SK-N-SH treated with all-trans-retinoic acid at 6 μM for 48 hours (cell line): ENCODE results near the gene B3GNT7.

Source experiments
- ARNTL ChIP-seq: fragments of 450-650 bp; formaldehyde crosslinking; IDR thresholded peaks from 2 replicates; pipeline ENCODE4 v1.5.0; 2020; ENCODE audit warnings: low read depth, mild to moderate bottlenecking, moderate library complexity, borderline replicate concordance
- ESRRG ChIP-seq: fragments of 250-450 bp; sonication (Bioruptor Pico); IDR thresholded peaks from 2 replicates; pipeline ENCODE4 v1.6.1; 2021; ENCODE audit warnings: mild to moderate bottlenecking
- GLIS3 ChIP-seq: fragments of 250-450 bp; sonication (Bioruptor Pico); IDR thresholded peaks from 2 replicates; pipeline ENCODE4 v1.5.0; 2020; ENCODE audit warnings: mild to moderate bottlenecking, moderate library complexity
- ISL1 ChIP-seq: fragments of 250-450 bp; sonication (Bioruptor Pico); IDR thresholded peaks from 2 replicates; pipeline ENCODE4 v2.1.2; 2022; ENCODE audit warnings: mild to moderate bottlenecking, moderate library complexity
- OSR1 ChIP-seq: fragments of 250-450 bp; sonication (Bioruptor Pico); IDR thresholded peaks from 2 replicates; pipeline ENCODE4 v1.8.0; 2022; ENCODE audit warnings: moderate library complexity, mild to moderate bottlenecking, inconsistent platforms
- RARB ChIP-seq: fragments of 250-450 bp; sonication (Bioruptor Pico); IDR thresholded peaks from 2 replicates; pipeline ENCODE4 v1.8.0; 2021; ENCODE audit warnings: mild to moderate bottlenecking, moderate library complexity
- TCF4 ChIP-seq: fragments of 250-450 bp; sonication (Bioruptor Pico); IDR thresholded peaks from 2 replicates; pipeline ENCODE4 v1.8.0; 2021; ENCODE audit warnings: mild to moderate bottlenecking, moderate library complexity, borderline replicate concordance
- ZFP3 ChIP-seq: fragments of 250-450 bp; sonication (Bioruptor Pico); IDR thresholded peaks from 2 replicates; pipeline ENCODE4 v1.5.0; 2020; ENCODE audit warnings: mild to moderate bottlenecking, moderate library complexity
- ZNF565 ChIP-seq: fragments of 450-650 bp; formaldehyde crosslinking; conservative IDR thresholded peaks from 2 replicates; pipeline ENCODE4 v1.5.0; 2020; ENCODE audit warnings: low read depth, mild to moderate bottlenecking, moderate library complexity
- TF ChIP-seq, protein P1 (sequence below): fragments of 250-450 bp; sonication (Bioruptor Pico); IDR thresholded peaks from 2 replicates; pipeline ENCODE4 v1.8.0; 2020; ENCODE audit warnings: mild to moderate bottlenecking, moderate library complexity, borderline replicate concordance
- TF ChIP-seq, protein P2 (sequence below): fragments of 250-450 bp; sonication (Bioruptor Pico); IDR thresholded peaks from 2 replicates; pipeline ENCODE4 v1.8.0; 2021; ENCODE audit warnings: low read depth, mild to moderate bottlenecking, moderate library complexity, borderline replicate concordance

DNA sequence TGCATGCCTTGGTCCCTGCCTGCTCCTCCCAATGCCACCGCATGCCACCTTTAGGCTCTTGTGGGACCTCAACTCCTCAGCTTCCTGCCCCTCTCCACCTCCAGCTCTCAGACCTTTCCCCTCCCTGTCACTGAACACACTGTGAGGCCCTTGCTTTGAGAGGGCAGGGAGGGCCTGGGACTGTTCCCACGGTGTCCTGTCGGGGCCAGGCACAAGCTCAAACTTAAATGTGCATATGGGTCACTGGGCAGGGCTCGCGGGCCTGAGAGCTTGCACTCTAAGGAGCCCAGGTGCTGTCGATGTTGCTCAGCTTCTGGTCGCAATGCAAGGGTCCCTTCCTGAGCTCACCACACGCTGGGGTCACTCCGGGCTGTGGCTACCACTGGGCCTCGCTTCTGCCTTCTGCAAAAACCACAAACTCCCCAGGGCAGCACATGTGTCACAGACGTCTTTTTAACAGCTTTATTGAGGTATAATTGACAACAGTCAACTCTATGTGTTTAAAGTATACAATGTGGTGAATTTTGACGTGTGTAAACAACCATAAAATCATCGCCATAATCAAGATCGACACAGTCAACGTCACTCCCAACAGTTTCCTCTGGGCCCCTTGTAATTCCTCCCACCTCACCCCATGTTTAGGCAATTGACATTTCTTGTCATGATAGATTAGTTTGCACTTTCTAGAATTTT, 11.9 kb upstream of the B3GNT7 start:
- TF ChIP-seq, protein P1, sequence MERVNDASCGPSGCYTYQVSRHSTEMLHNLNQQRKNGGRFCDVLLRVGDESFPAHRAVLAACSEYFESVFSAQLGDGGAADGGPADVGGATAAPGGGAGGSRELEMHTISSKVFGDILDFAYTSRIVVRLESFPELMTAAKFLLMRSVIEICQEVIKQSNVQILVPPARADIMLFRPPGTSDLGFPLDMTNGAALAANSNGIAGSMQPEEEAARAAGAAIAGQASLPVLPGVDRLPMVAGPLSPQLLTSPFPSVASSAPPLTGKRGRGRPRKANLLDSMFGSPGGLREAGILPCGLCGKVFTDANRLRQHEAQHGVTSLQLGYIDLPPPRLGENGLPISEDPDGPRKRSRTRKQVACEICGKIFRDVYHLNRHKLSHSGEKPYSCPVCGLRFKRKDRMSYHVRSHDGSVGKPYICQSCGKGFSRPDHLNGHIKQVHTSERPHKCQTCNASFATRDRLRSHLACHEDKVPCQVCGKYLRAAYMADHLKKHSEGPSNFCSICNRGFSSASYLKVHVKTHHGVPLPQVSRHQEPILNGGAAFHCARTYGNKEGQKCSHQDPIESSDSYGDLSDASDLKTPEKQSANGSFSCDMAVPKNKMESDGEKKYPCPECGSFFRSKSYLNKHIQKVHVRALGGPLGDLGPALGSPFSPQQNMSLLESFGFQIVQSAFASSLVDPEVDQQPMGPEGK = no peak
- TF ChIP-seq GLIS3 (CRISPR knock-in tag) (no peak), RARB (CRISPR knock-in tag) (no peak), ZFP3 (CRISPR knock-in tag) (no peak), ARNTL (no peak), ISL1 (CRISPR knock-in tag) (no peak), TCF4 (CRISPR knock-in tag) (no peak), ESRRG (CRISPR knock-in tag) (no peak), ZNF565 (CRISPR knock-in tag) (no peak), OSR1 (CRISPR knock-in tag) (no peak)
- TF ChIP-seq, protein P2, sequence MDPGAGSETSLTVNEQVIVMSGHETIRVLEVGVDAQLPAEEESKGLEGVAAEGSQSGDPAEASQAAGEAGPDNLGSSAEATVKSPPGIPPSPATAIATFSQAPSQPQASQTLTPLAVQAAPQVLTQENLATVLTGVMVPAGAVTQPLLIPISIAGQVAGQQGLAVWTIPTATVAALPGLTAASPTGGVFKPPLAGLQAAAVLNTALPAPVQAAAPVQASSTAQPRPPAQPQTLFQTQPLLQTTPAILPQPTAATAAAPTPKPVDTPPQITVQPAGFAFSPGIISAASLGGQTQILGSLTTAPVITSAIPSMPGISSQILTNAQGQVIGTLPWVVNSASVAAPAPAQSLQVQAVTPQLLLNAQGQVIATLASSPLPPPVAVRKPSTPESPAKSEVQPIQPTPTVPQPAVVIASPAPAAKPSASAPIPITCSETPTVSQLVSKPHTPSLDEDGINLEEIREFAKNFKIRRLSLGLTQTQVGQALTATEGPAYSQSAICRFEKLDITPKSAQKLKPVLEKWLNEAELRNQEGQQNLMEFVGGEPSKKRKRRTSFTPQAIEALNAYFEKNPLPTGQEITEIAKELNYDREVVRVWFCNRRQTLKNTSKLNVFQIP (CRISPR knock-in tag) = no peak
